ENCODE measurements around the gene MYO1D. TPM values are rescaled to one million over a fixed set of nuclear protein-coding genes. Genes with fewer than 3 reads are reported as not detected.

Gene MYO1D
- total RNA-seq, 1 donor from 2014 or later, result 5.5 TPM

GRCh38 chr17:32772453-32773025 is 104.4 kb downstream of the MYO1D start:
- Histone ChIP-seq H3K36me3 (peaks cover under 1% of the 10 kb centered on the region), H3K27me3 (ENCODE audit: low read depth) (no peaks in the 10 kb centered on the region), H3K9me3 (replicated peaks) (no peaks in the 10 kb centered on the region), H3K4me1 (no peaks in the 10 kb centered on the region), H3K4me3 (no peak overlapping the region), H3K27ac (replicated peaks) (no peak overlapping the region)
- intact Hi-C loops (cut with micrococcal nuclease), result no loop called here
- TF ChIP-seq CTCF (IDR thresholded peaks at IDR 0.05; ENCODE audit: borderline replicate concordance), result no peak
- DNase-seq, result no peak

GRCh38 chr17:32771396-32771795 is 105.5 kb downstream of the MYO1D start:
- H3K4me1 ChIP-seq, result no peaks in the 10 kb centered on the region
- TF ChIP-seq CTCF (IDR thresholded peaks at IDR 0.05; ENCODE audit: borderline replicate concordance), result no peak
- intact Hi-C loops (cut with micrococcal nuclease), result no loop called here
- peaks cover 6% of the 10 kb centered on the region for H3K36me3 ChIP-seq
- no peaks in the 10 kb centered on the region for H3K9me3 ChIP-seq (replicated peaks)
- no peak overlapping the region for H3K4me3 ChIP-seq
- no peaks in the 10 kb centered on the region for H3K27me3 ChIP-seq (ENCODE audit: low read depth)
- H3K27ac ChIP-seq (replicated peaks), result no peak overlapping the region
- no peak for DNase-seq

- H3K27me3 ChIP-seq (ENCODE audit: low read depth), result no peaks in the 10 kb centered on the region
- H3K36me3 ChIP-seq, result peaks cover 10% of the 10 kb centered on the region
- DNase-seq, result no peak
- H3K9me3 ChIP-seq (replicated peaks), result no peaks in the 10 kb centered on the region
- H3K27ac ChIP-seq (replicated peaks), result no peak overlapping the region
- H3K4me3 ChIP-seq, result no peak overlapping the region
- H3K4me1 ChIP-seq, result no peaks in the 10 kb centered on the region
- no peak for TF ChIP-seq CTCF (IDR thresholded peaks at IDR 0.05; ENCODE audit: borderline replicate concordance)
- intact Hi-C loops (cut with micrococcal nuclease), result no loop called here
These were observed 107.1 kb downstream of the MYO1D start for GRCh38 chr17:32769846-32770245.

- no peak for TF ChIP-seq CTCF (IDR thresholded peaks at IDR 0.05; ENCODE audit: borderline replicate concordance)
- no peak overlapping the region for H3K4me3 ChIP-seq
- no peaks in the 10 kb centered on the region for H3K4me1 ChIP-seq
- no peaks in the 10 kb centered on the region for H3K27me3 ChIP-seq (ENCODE audit: low read depth)
- H3K9me3 ChIP-seq (replicated peaks), result no peaks in the 10 kb centered on the region
- no peak overlapping the region for H3K27ac ChIP-seq (replicated peaks)
- intact Hi-C loops (cut with micrococcal nuclease), result no loop called here
- DNase-seq, result no peak
- H3K36me3 ChIP-seq, result peaks cover 28% of the 10 kb centered on the region
These were observed 113.0 kb downstream of the MYO1D start for GRCh38 chr17:32763855-32764439.

- Histone ChIP-seq H3K4me1 (peaks cover 4% of the 10 kb centered on the region), H3K27me3 (ENCODE audit: low read depth) (no peaks in the 10 kb centered on the region), H3K9me3 (replicated peaks) (no peaks in the 10 kb centered on the region), H3K36me3 (peaks cover 15% of the 10 kb centered on the region), H3K27ac (replicated peaks) (no peak overlapping the region), H3K4me3 (no peak overlapping the region)
- no peak for DNase-seq
- TF ChIP-seq CTCF (IDR thresholded peaks at IDR 0.05; ENCODE audit: borderline replicate concordance), result no peak
- intact Hi-C loops (cut with micrococcal nuclease), result loop anchor here (5.0 to 10.0 kb wide), 2 partner anchors 105 to 297 kb away; no protein-coding TSS in a partner anchor
These were observed 117.4 kb downstream of the MYO1D start for GRCh38 chr17:32759476-32759875.

Data from left ventricle myocardium inferior (tissue), 1 donor.